SK-N-SH (cell line): ENCODE data around the gene FMN2. TPM values are rescaled to one million over a fixed set of nuclear protein-coding genes. Genes with fewer than 3 reads are reported as not detected.

Experiments
- CTCF ChIP-seq: fragments of 200-600 bp; sonication (generic); IDR thresholded peaks from 2 replicates; pipeline ENCODE4 v1.6.1; 2017; ENCODE audit warnings: antibody characterized with exemption, mild to moderate bottlenecking, moderate library complexity
- ELF1 ChIP-seq: IDR thresholded peaks from 2 replicates; pipeline ENCODE4 v1.4.0; 2012
- EP300 ChIP-seq, 2 experiments: IDR thresholded peaks; 2 replicates each; pipeline versions ENCODE4 v1.4.0 to v1.6.1; 2012; ENCODE audit warnings: borderline replicate concordance in 1 of 2, low read depth in 1 of 2, low read length in 1 of 2
- FOXJ3 ChIP-seq: sonication (generic); formaldehyde crosslinking; IDR thresholded peaks from 2 replicates; pipeline ENCODE4 v1.5.1; 2020; ENCODE audit warnings: mild to moderate bottlenecking, missing genetic modification reagents
- FOXM1 ChIP-seq: IDR thresholded peaks from 2 replicates; pipeline ENCODE4 v1.4.0; 2012; ENCODE audit warnings: low read depth, mild to moderate bottlenecking
- GABPA ChIP-seq: IDR thresholded peaks from 2 replicates; pipeline ENCODE4 v1.4.0; 2012; ENCODE audit warnings: low read depth, mild to moderate bottlenecking
- GATA2 ChIP-seq: sonication (generic); formaldehyde crosslinking; IDR thresholded peaks from 2 replicates; pipeline ENCODE4 v1.5.0; 2020; ENCODE audit warnings: mild to moderate bottlenecking, missing genetic modification reagents
- MXI1 ChIP-seq: IDR thresholded peaks from 2 replicates; pipeline ENCODE4 v1.6.1; 2012; ENCODE audit warnings: mild to moderate bottlenecking, low read depth, low read length, improper control_type of control experiment
- NFIC ChIP-seq: IDR thresholded peaks from 2 replicates; pipeline ENCODE4 v1.4.0; 2012; ENCODE audit warnings: borderline replicate concordance
- PBX3 ChIP-seq: IDR thresholded peaks from 2 replicates; pipeline ENCODE4; 2012
- POLR2AphosphoS5 ChIP-seq: IDR thresholded peaks from 2 replicates; pipeline ENCODE4 v1.6.1; 2012; ENCODE audit warnings: low read depth, low read length
- RCOR1 ChIP-seq: fragments of 150-350 bp; IDR thresholded peaks from 2 replicates; pipeline ENCODE4 v1.6.1; 2017; ENCODE audit warnings: antibody characterized with exemption, low read length
- REST ChIP-seq: IDR thresholded peaks from 2 replicates; pipeline ENCODE4 v1.6.1; 2012; ENCODE audit warnings: mild to moderate bottlenecking, low read depth, low read length, moderate library complexity
- RFX5 ChIP-seq: IDR thresholded peaks from 2 replicates; pipeline ENCODE4 v1.6.1; 2012; ENCODE audit warnings: mild to moderate bottlenecking, improper control_type of control experiment, low read length
- RXRA ChIP-seq: IDR thresholded peaks from 2 replicates; pipeline ENCODE4 v1.4.0; 2012; ENCODE audit warnings: low read depth, mild to moderate bottlenecking, borderline replicate concordance
- SIN3A ChIP-seq: IDR thresholded peaks from 2 replicates; pipeline ENCODE4 v1.6.1; 2012; ENCODE audit warnings: low read depth, mild to moderate bottlenecking, low read length, moderate library complexity, borderline replicate concordance
- SMC3 ChIP-seq: IDR thresholded peaks from 2 replicates; pipeline ENCODE4 v1.6.1; 2012; ENCODE audit warnings: low read depth, low read length, improper control_type of control experiment
- TEAD4 ChIP-seq: IDR thresholded peaks from 2 replicates; pipeline ENCODE4 v1.4.0; 2012; ENCODE audit warnings: mild to moderate bottlenecking, borderline replicate concordance; ENCODE audit not compliant: insufficient read depth
- polyA plus RNA-seq, 3 experiments: library from polyadenylated mRNA; depleted of rRNA; stranded (reverse); fragments of >200 nt; gene quantifications; 2 replicates each; pipeline ENCODE4 v1.2.3, GENCODE V29; 2012

Gene FMN2
- polyA plus RNA-seq, 1 of the 3 experiments (the other 2 are of a cell fraction) = 7.2 TPM

- TF ChIP-seq EP300 (IDR thresholded peaks at IDR 0.05; ENCODE audit: borderline replicate concordance in 1 of 2, low read depth in 1 of 2, low read length in 1 of 2) (peak in 1 of 2 experiments; percentile 30; a peak in 1 of 4 replicates), TEAD4 (no peak), SIN3A (no peak), GABPA (no peak), RFX5 (no peak), CTCF (no peak), REST (no peak), ELF1 (no peak), MXI1 (no peak), RXRA (no peak), POLR2AphosphoS5 (no peak), RCOR1 (peak; percentile 17; the same call in 1 of the 2 replicates), SMC3 (no peak), NFIC (no peak), GATA2 (peak; percentile 81), FOXJ3 (CRISPR knock-in tag) (no peak; the same call in 1 of the 2 replicates), FOXM1 (no peak), PBX3 (0 out of 2 replicates have a peak, but pooled peaks have one; percentile 18)
These were observed 406.2 kb downstream of the FMN2 start (continued) for GRCh38 chr1:240497908-240498307.
